Measurements from ENCODE around the gene NDFIP2.

GRCh38 chr13:79432086-79432485 lies 48.9 kb upstream of the NDFIP2 start:
- TF ChIP-seq EZH2 (IDR thresholded peaks at IDR 0.05) (no peak), POLR2AphosphoS5 (IDR thresholded peaks at IDR 0.05; ENCODE audit: borderline replicate concordance, low read depth, low read length) (no peak)

Measured in SK-N-MC (cell line).